SK-N-SH (cell line): Measurements from ENCODE around the gene CADPS2. TPM values are rescaled to one million over a fixed set of nuclear protein-coding genes. Genes with fewer than 3 reads are reported as not detected.

Experiments
- CTCF ChIA-PET: fragments of 300-600, 350-600 bp; formaldehyde crosslinking; extraction: SDS; loops from one replicate; lab custom pipeline; 2021; lab: Yijun Ruan, JAX
- POLR2A ChIA-PET: fragments of 350-600 bp; sonication (Branson Sonifier 250); formaldehyde crosslinking; extraction: SDS; loops from one replicate; lab custom pipeline; 2020; ENCODE audit warnings: antibody characterized with exemption, inconsistent platforms; lab: Yijun Ruan, JAX
- DNase-seq: peaks from one replicate; pipeline ENCODE4 v3.0.0; 2012
- H2AFZ ChIP-seq: fragments of 200-600 bp; sonication (generic); 2 replicates; pipeline ENCODE4 v1.8.1; 2016; ENCODE audit warnings: antibody characterized with exemption, mild to moderate bottlenecking, low read depth
- H3F3A ChIP-seq: fragments of 200-600 bp; sonication (generic); replicated peaks from 2 replicates; pipeline ENCODE3; 2016; ENCODE audit warnings: antibody characterized with exemption, mild to moderate bottlenecking; ENCODE audit not compliant: insufficient read depth
- H3K27ac ChIP-seq, 2 experiments: fragments of 200-500 bp in 1 of 2; fragments of 200-600 bp in 1 of 2; sonication (Bioruptor generic) in 1 of 2; sonication (generic), shearing (Covaris generic) in 1 of 2; 2 replicates each; pipeline versions ENCODE4 v1.5.1 to v1.6.1; 2014 to 2016; ENCODE audit warnings: low read depth in 2 of 2, inconsistent platforms in 1 of 2, low read length in 1 of 2, mild to moderate bottlenecking in 1 of 2, mixed read lengths in 1 of 2
- H3K27me3 ChIP-seq: fragments of 200-600 bp; sonication (generic), shearing (Covaris generic); 2 replicates; pipeline ENCODE4 v1.6.1; 2016; ENCODE audit warnings: mixed run types; ENCODE audit not compliant: insufficient read depth
- H3K36me3 ChIP-seq, 2 experiments: fragments of 200-500 bp in 1 of 2; fragments of 200-600 bp in 1 of 2; sonication (Bioruptor generic) in 1 of 2; sonication (generic) in 1 of 2; replicated peaks in 1 of 2; 2 replicates each; pipeline versions ENCODE3 to v1.5.1; 2014 to 2016; ENCODE audit warnings: low read length in 1 of 2, mild to moderate bottlenecking in 1 of 2; ENCODE audit not compliant: insufficient read depth in 2 of 2, control insufficient read depth in 1 of 2
- H3K4me1 ChIP-seq, 2 experiments: fragments of 200-500 bp in 1 of 2; fragments of 200-600 bp in 1 of 2; sonication (Bioruptor generic) in 1 of 2; sonication (generic), shearing (Covaris generic) in 1 of 2; 2 replicates each; pipeline versions ENCODE4 v1.5.1 to v1.6.1; 2014 to 2016; ENCODE audit warnings: low read depth in 1 of 2, low read length in 1 of 2, mixed run types in 1 of 2; ENCODE audit not compliant: insufficient read depth in 2 of 2, control insufficient read depth in 1 of 2
- H3K4me2 ChIP-seq: fragments of 200-600 bp; sonication (generic), shearing (Covaris generic); 2 replicates; pipeline ENCODE4 v1.6.1; 2017; ENCODE audit warnings: mixed run types
- H3K4me3 ChIP-seq, 2 experiments: fragments of 200-500 bp in 1 of 2; fragments of 200-600 bp in 1 of 2; sonication (Bioruptor generic) in 1 of 2; sonication (generic), shearing (Covaris generic) in 1 of 2; 2 replicates each; pipeline versions ENCODE4 v1.5.1 to v1.8.1; 2014 to 2016; ENCODE audit warnings: low read depth in 2 of 2, inconsistent platforms in 1 of 2, low read length in 1 of 2, mild to moderate bottlenecking in 1 of 2, mixed read lengths in 1 of 2, moderate library complexity in 1 of 2
- H3K79me2 ChIP-seq: fragments of 200-600 bp; sonication (generic); 2 replicates; pipeline ENCODE4 v1.8.1; 2017; ENCODE audit warnings: mild to moderate bottlenecking; ENCODE audit not compliant: insufficient read depth
- H3K9ac ChIP-seq: fragments of 200-600 bp; sonication (generic); 2 replicates; pipeline ENCODE4 v1.6.1; 2017; ENCODE audit warnings: mixed run types
- H3K9me2 ChIP-seq: fragments of 200-600 bp; sonication (generic); 2 replicates; pipeline ENCODE4 v1.6.1; 2017; ENCODE audit warnings: mixed run types
- H3K9me3 ChIP-seq: fragments of 200-600 bp; sonication (generic); 2 replicates; pipeline ENCODE4 v1.6.1; 2017; ENCODE audit warnings: mixed run types, mild to moderate bottlenecking, moderate library complexity
- H4K20me1 ChIP-seq: fragments of 200-600 bp; sonication (generic); 2 replicates; pipeline ENCODE4 v1.6.1; 2017; ENCODE audit warnings: mild to moderate bottlenecking, mixed run types; ENCODE audit not compliant: insufficient read depth
- ELF1 ChIP-seq: IDR thresholded peaks from 2 replicates; pipeline ENCODE4 v1.4.0; 2012
- EP300 ChIP-seq, 2 experiments: IDR thresholded peaks; 2 replicates each; pipeline versions ENCODE4 v1.4.0 to v1.6.1; 2012; ENCODE audit warnings: borderline replicate concordance in 1 of 2, low read depth in 1 of 2, low read length in 1 of 2
- FOXJ3 ChIP-seq: sonication (generic); formaldehyde crosslinking; IDR thresholded peaks from 2 replicates; pipeline ENCODE4 v1.5.1; 2020; ENCODE audit warnings: mild to moderate bottlenecking, missing genetic modification reagents
- GATA2 ChIP-seq: sonication (generic); formaldehyde crosslinking; IDR thresholded peaks from 2 replicates; pipeline ENCODE4 v1.5.0; 2020; ENCODE audit warnings: mild to moderate bottlenecking, missing genetic modification reagents
- MAX ChIP-seq: IDR thresholded peaks from 2 replicates; pipeline ENCODE4 v1.4.0; 2012; ENCODE audit warnings: low read depth
- MEF2A ChIP-seq: IDR thresholded peaks from 2 replicates; pipeline ENCODE4 v1.4.0; 2012; ENCODE audit warnings: low read depth, borderline replicate concordance
- MXI1 ChIP-seq: IDR thresholded peaks from 2 replicates; pipeline ENCODE4 v1.6.1; 2012; ENCODE audit warnings: mild to moderate bottlenecking, low read depth, low read length, improper control_type of control experiment
- NFIC ChIP-seq: IDR thresholded peaks from 2 replicates; pipeline ENCODE4 v1.4.0; 2012; ENCODE audit warnings: borderline replicate concordance
- POLR2AphosphoS5 ChIP-seq: IDR thresholded peaks from 2 replicates; pipeline ENCODE4 v1.6.1; 2012; ENCODE audit warnings: low read depth, low read length
- RFX5 ChIP-seq: IDR thresholded peaks from 2 replicates; pipeline ENCODE4 v1.6.1; 2012; ENCODE audit warnings: mild to moderate bottlenecking, improper control_type of control experiment, low read length
- SMC3 ChIP-seq: IDR thresholded peaks from 2 replicates; pipeline ENCODE4 v1.6.1; 2012; ENCODE audit warnings: low read depth, low read length, improper control_type of control experiment
- TEAD4 ChIP-seq: IDR thresholded peaks from 2 replicates; pipeline ENCODE4 v1.4.0; 2012; ENCODE audit warnings: mild to moderate bottlenecking, borderline replicate concordance; ENCODE audit not compliant: insufficient read depth
- YY1 ChIP-seq: IDR thresholded peaks from 2 replicates; pipeline ENCODE4 v1.4.0; 2012; ENCODE audit warnings: low read depth, mild to moderate bottlenecking
- WGBS: methylation state at CpG from one replicate; pipeline ENCODE4 v1.1.6; 2017; ENCODE audit warnings: low lambda C conversion rate; 5-methylcytosine and 5-hydroxymethylcytosine counted together
- polyA plus RNA-seq, 3 experiments: library from polyadenylated mRNA; depleted of rRNA; stranded (reverse); fragments of >200 nt; gene quantifications; 2 replicates each; pipeline ENCODE4 v1.2.3, GENCODE V29; 2012
- TF ChIP-seq, protein P1 (sequence below): fragments of 150-350 bp; IDR thresholded peaks from 2 replicates; pipeline ENCODE4 v1.6.1; 2017; ENCODE audit warnings: antibody characterized with exemption, low read length, low read depth, borderline replicate concordance
- TF ChIP-seq, protein P2 (sequence below): IDR thresholded peaks from 2 replicates; pipeline ENCODE4 v1.4.0; 2012; ENCODE audit warnings: low read depth, borderline replicate concordance
- TF ChIP-seq, protein P3 (sequence below): fragments of 150-350 bp; IDR thresholded peaks from 2 replicates; pipeline ENCODE4 v1.6.1; 2016; ENCODE audit warnings: mild to moderate bottlenecking, low read depth, low read length

The CADPS2 gene
- polyA plus RNA-seq, 1 of the 3 experiments (the other 2 are of a cell fraction) = 0.05 TPM

- Histone ChIP-seq H3K27ac (no peak overlapping the region), H3K4me3 (no peak overlapping the region), H3K9ac (no peak overlapping the region), H4K20me1 (no peaks in the 10 kb centered on the region), H3K36me3 (no peaks in the 10 kb centered on the region), H3K9me2 (no peaks in the 10 kb centered on the region), H3K27me3 (peaks cover 10% of the 10 kb centered on the region; the same call in 1 of the 2 replicates), H3K4me2 (no peak overlapping the region), H3K79me2 (no peaks in the 10 kb centered on the region), H3K4me1 (no peaks in the 10 kb centered on the region), H3F3A (no peaks in the 10 kb centered on the region), H2AFZ (no peak overlapping the region)
- DNase-seq = no peak
- POLR2A ChIA-PET = no interaction called here
- WGBS = 0% methylated on average over 1 of the region's 1 CpG
- CTCF ChIA-PET = interaction anchor here (1.2 kb wide), 1 partner anchor 10 kb away, joined by 4 read pairs; no protein-coding TSS in a partner anchor
- no peak for TF ChIP-seq YY1
- no peak for TF ChIP-seq NFIC
- no peak for TF ChIP-seq EP300 (IDR thresholded peaks at IDR 0.05; ENCODE audit: borderline replicate concordance in 1 of 2, low read depth in 1 of 2, low read length in 1 of 2)
- no peak for TF ChIP-seq MXI1
- no peak for TF ChIP-seq GATA2 (CRISPR knock-in tag)
- TF ChIP-seq SMC3 = no peak
- TF ChIP-seq MAX = no peak
- TF ChIP-seq MEF2A = no peak
- TF ChIP-seq, protein P1, sequence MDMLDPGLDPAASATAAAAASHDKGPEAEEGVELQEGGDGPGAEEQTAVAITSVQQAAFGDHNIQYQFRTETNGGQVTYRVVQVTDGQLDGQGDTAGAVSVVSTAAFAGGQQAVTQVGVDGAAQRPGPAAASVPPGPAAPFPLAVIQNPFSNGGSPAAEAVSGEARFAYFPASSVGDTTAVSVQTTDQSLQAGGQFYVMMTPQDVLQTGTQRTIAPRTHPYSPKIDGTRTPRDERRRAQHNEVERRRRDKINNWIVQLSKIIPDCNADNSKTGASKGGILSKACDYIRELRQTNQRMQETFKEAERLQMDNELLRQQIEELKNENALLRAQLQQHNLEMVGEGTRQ = no peak
- TF ChIP-seq RFX5 = no peak
- TF ChIP-seq, protein P2, sequence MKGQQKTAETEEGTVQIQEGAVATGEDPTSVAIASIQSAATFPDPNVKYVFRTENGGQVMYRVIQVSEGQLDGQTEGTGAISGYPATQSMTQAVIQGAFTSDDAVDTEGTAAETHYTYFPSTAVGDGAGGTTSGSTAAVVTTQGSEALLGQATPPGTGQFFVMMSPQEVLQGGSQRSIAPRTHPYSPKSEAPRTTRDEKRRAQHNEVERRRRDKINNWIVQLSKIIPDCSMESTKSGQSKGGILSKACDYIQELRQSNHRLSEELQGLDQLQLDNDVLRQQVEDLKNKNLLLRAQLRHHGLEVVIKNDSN = no peak
- TF ChIP-seq, protein P3, sequence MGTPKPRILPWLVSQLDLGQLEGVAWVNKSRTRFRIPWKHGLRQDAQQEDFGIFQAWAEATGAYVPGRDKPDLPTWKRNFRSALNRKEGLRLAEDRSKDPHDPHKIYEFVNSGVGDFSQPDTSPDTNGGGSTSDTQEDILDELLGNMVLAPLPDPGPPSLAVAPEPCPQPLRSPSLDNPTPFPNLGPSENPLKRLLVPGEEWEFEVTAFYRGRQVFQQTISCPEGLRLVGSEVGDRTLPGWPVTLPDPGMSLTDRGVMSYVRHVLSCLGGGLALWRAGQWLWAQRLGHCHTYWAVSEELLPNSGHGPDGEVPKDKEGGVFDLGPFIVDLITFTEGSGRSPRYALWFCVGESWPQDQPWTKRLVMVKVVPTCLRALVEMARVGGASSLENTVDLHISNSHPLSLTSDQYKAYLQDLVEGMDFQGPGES = no peak
- TF ChIP-seq FOXJ3 (CRISPR knock-in tag) = no peak
- TF ChIP-seq, all 33 proteins: peak for 0
- no peaks in the 10 kb centered on the region for H3K9me3 ChIP-seq
Observed at GRCh38 chr7:122677149-122677548, 209.1 kb downstream of the CADPS2 start.

DNA sequence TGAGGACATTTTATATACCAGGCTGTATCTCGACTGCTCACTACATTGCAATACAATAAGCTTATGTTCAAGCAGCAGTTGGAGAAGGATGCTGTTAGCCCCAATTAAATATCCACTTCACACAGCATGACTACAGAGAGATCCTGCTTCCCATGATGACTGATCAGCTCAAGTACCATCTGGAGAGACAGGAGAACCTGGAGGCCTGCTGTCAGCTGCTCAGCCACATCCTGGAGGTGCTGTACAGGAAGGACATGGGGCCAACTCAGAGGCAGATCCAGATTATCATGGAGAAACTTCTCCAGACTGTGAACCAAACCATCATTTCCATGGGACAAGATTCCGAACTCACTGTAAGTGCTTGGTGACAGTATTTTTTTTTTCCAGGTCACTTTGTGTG lies 209.8 kb downstream of the CADPS2 start:
- TF ChIP-seq ELF1 (no peak), MAX (no peak), POLR2AphosphoS5 (no peak), TEAD4 (no peak)
- CTCF ChIA-PET = no interaction called here
- peaks cover 12% of the 10 kb centered on the region; the same call in 1 of the 2 replicates for H3K27me3 ChIP-seq
- no peak overlapping the region for H3K4me2 ChIP-seq
- no peaks in the 10 kb centered on the region for H3K36me3 ChIP-seq
- H3K4me1 ChIP-seq = no peaks in the 10 kb centered on the region
- WGBS = 0% methylated on average over 2 of the region's 2 CpGs
- H3K9me3 ChIP-seq = no peaks in the 10 kb centered on the region
- H3K9ac ChIP-seq = no peak overlapping the region
- POLR2A ChIA-PET = no interaction called here
- H2AFZ ChIP-seq = no peak overlapping the region
- no peak for DNase-seq
- no peaks in the 10 kb centered on the region for H3K9me2 ChIP-seq
- H3K79me2 ChIP-seq = no peaks in the 10 kb centered on the region
- H3K27ac ChIP-seq = no peak overlapping the region
- no peaks in the 10 kb centered on the region for H3F3A ChIP-seq
- no peaks in the 10 kb centered on the region for H4K20me1 ChIP-seq
- H3K4me3 ChIP-seq = no peak overlapping the region
